22Rv1 (cell line): ENCODE data around the gene RAB15.

Experiments
- CTCF ChIP-seq: fragments of 450-650 bp; IDR thresholded peaks from 2 replicates; pipeline ENCODE4 v1.5.1; 2017; ENCODE audit warnings: mild to moderate bottlenecking
- ZFX ChIP-seq: fragments of 450-650 bp; IDR thresholded peaks from 2 replicates; pipeline ENCODE4 v1.6.1; 2017; ENCODE audit warnings: antibody characterized with exemption, borderline replicate concordance

DNA sequence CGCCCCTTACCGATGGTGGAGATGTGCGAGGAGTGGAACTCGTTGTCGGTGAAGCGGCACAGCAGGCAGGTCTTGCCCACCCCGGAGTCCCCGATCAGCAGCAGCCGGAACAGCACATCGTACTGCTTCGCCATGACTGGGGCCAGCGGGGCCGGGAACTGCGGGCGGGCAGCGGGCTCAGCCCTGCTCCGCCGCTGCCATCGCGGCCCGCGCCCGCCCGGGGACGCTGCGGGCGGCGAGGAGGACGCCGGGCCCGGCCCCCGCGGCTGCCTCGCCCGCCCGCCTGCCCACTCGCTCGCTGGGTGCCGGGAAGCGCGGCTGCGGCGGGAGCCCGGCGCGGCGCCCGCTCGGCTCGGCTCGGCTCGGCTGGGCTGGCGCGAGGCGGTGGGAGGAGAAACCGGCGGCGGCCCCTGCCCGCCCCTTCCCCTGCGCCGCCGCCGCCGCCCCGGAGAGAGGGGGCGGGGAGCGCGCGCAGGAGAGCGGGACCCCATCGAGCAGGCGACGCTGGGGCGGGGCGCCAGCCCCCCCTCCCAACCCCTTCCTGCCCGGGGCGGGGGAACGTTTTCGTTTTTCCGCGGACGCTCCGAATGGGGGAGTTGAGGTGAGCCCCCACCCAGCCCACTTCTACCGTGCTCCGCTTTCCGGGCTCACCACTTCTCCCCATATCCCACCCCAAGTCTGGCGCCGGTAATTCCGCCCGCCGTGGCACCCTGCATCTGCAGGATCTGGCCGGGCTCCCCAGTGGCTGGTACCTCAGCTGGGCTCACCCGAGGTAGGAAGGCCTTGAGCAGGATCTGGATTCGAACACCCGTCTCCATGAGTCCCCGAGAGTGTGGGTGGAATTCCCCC, at the start of gene RAB15:
- TF ChIP-seq CTCF (peak; percentile 24; the same call in 1 of the 2 replicates), ZFX (no peak)
